ENCODE data around the gene TTC7B. TPM values are rescaled to one million over a fixed set of nuclear protein-coding genes. Genes with fewer than 3 reads are reported as not detected.
"Not testable (repeated sequence)": the region's sequence is repeated elsewhere in the genome, so short reads cannot be mapped to it uniquely, and the experiment has no call there.

TTC7B gene
- polyA plus RNA-seq, 1 donor from 2014 or later = 0.89 TPM

DNA sequence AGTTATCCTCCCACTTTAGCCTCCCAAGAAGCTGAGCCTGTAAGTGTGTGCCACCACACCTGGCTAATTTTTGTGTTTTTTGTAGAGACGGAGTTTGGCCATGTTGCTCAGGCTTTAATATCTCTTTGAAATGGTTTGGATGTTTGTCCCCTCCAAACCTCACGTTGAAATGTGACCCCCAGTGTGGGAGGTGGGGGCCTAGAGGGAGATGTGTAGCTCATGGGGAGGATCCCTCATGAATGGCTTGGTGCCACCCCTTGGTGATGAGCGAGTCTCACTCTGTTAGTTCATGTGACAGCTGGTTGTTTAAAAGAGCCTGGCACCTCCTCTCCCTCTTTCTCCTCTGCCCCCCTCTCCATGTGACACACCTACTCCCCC lies 23.6 kb upstream of the TTC7B start:
- peaks cover 0 to 6% (median 1%) of the 10 kb centered on the region in 3 donors for H3K4me1 Mint-ChIP-seq
- peaks cover 2% of the 10 kb centered on the region for H3K36me3 Mint-ChIP-seq
- no peak overlapping the region for H3K4me3 Mint-ChIP-seq
- H3K27ac Mint-ChIP-seq = no peak overlapping the region
- no peaks in the 10 kb centered on the region for H3K9me3 Mint-ChIP-seq
- H3K27me3 Mint-ChIP-seq = no peaks in the 10 kb centered on the region

DNA sequence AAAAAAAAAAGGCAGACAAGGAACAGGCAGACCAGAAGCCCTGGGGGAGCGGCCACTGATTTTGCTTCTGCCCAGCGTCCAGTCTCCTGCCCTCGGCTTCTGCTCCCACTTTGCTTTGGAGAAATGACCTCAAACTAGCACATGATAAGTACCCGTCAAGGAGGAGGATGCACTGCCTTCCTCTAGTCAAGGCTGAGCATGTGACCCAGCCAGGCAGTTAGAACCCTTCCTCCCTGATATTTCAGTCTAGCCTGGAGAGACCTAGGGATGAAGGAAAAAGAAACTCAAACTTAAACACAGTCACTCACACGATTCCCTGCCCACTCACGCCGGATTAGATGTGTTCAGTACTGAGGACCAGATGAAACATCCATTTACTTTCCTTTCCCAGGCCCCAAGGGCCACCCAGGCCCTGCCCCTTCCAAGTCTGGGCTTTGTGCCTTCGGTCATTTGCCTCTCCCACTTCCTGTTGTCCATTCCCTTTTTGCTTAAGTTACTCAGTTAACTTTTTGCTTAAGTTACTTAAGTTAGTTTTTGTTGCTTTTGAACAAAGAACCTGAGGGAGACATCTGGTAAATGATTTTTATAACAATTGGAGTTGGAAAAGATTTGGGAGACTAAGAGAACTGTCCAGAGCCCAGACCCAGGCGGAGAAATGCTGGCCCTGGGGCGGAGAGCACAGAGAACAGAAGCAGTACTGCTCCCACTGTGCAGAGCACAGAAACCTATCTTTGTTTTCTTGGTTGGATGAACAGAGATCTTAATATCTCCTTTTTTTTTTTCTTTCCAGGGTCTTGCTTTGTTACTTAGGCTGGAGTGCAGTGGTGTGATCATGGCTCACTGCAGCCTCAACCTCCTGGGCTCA lies 23.0 kb upstream of the TTC7B start:
- Mint-ChIP-seq H3K27ac (no peak overlapping the region), H3K4me1 (peaks cover 0 to 6% (median 1%) of the 10 kb centered on the region in 3 donors), H3K27me3 (no peaks in the 10 kb centered on the region), H3K36me3 (peaks cover 2% of the 10 kb centered on the region), H3K9me3 (no peaks in the 10 kb centered on the region), H3K4me3 (no peak overlapping the region)

GRCh38 chr14:90838531-90838930 lies 22.3 kb upstream of the TTC7B start:
- H3K27me3 Mint-ChIP-seq, H3K36me3 Mint-ChIP-seq, H3K4me1 Mint-ChIP-seq, H3K9me3 Mint-ChIP-seq, H3K4me3 Mint-ChIP-seq, H3K27ac Mint-ChIP-seq: not testable (repeated sequence)

- Mint-ChIP-seq H3K4me3 (no peak overlapping the region), H3K4me1 (peaks cover 0 to 6% (median 1%) of the 10 kb centered on the region in 3 donors), H3K9me3 (peaks cover 0 to 2% (median 0%) of the 10 kb centered on the region in 3 donors), H3K27me3 (no peaks in the 10 kb centered on the region), H3K36me3 (peaks cover 2% of the 10 kb centered on the region), H3K27ac (no peak overlapping the region)
Measured at GRCh38 chr14:90837355-90837754, 21.1 kb upstream of the TTC7B start.

GRCh38 chr14:90836692-90837063 lies 20.4 kb upstream of the TTC7B start:
- H3K4me3 Mint-ChIP-seq = peak overlapping the region in 1 of 4 donors; percentile 39

GRCh38 chr14:90831821-90832220 lies 15.6 kb upstream of the TTC7B start:
- Mint-ChIP-seq H3K4me1 (peaks cover 10 to 12% (median 10%) of the 10 kb centered on the region in 3 donors), H3K4me3 (peak overlapping the region in 1 of 4 donors; percentile 33), H3K27me3 (peaks cover 4% of the 10 kb centered on the region), H3K27ac (no peak overlapping the region), H3K9me3 (peaks cover 0 to 2% (median 0%) of the 10 kb centered on the region in 3 donors), H3K36me3 (no peaks in the 10 kb centered on the region)

More at GRCh38 chr14:90836692-90837063, 20.4 kb upstream of the TTC7B start:
- Mint-ChIP-seq H3K27ac (peak overlapping the region in 1 of 3 donors; percentile 16), H3K36me3 (peaks cover 2% of the 10 kb centered on the region), H3K4me1 (peaks cover 0 to 6% (median 1%) of the 10 kb centered on the region in 3 donors), H3K9me3 (peaks cover 0 to 2% (median 0%) of the 10 kb centered on the region in 3 donors), H3K27me3 (no peaks in the 10 kb centered on the region)

DNA sequence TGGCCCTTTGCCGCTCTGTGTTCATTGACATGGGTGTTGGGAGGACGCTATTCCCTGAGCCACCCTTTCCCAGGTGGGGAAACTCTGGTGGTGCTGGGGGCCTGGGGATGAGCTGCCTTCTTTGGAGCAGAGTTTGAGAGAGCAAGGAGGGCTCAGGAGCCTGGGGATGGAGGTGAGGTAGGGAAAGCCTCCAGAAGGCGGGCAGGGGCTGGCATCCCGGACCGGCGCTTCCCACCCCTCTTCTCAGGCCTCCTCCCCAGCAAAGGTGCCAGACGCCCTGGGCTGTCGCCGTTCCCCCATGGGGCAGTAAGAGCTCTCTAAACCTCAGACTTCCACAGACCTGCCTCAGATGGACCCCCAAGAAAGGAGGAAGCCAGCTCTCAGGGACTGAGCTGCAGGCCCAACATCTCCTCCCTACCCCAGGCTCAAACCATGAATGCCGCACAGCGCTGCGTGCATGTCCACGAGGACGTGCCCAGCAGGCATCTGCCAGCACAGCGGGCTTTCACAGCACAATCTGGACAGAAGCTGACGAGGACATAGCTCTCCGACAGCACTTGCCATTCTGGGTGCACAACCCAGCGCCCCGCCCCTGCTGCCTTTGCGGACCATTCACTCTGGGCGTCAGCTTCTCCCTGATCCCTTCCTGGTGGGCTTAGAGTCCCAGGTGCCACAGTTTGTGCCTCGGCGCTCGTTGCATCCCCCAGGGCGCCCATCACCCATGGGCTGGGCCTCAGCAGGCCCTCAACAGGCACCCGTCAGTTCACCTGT lies 14.9 kb upstream of the TTC7B start:
- peaks cover 4% of the 10 kb centered on the region for H3K27me3 Mint-ChIP-seq
- H3K4me3 Mint-ChIP-seq = no peak overlapping the region
- no peak overlapping the region for H3K27ac Mint-ChIP-seq
- H3K4me1 Mint-ChIP-seq = peaks cover 10% of the 10 kb centered on the region in 3 donors
- H3K36me3 Mint-ChIP-seq = no peaks in the 10 kb centered on the region
- peaks cover 0 to 2% (median 0%) of the 10 kb centered on the region in 3 donors for H3K9me3 Mint-ChIP-seq

- H3K36me3 Mint-ChIP-seq = no peaks in the 10 kb centered on the region
- H3K4me3 Mint-ChIP-seq = peak overlapping the region in 1 of 4 donors; percentile 29
- H3K4me1 Mint-ChIP-seq = peaks cover 5 to 10% (median 10%) of the 10 kb centered on the region in 3 donors
- peak overlapping the region in 1 of 3 donors; percentile 27 for H3K27ac Mint-ChIP-seq
- H3K9me3 Mint-ChIP-seq = peaks cover 0 to 2% (median 0%) of the 10 kb centered on the region in 3 donors
- H3K27me3 Mint-ChIP-seq = peaks cover 4% of the 10 kb centered on the region
Measured at GRCh38 chr14:90829677-90830076, 13.4 kb upstream of the TTC7B start.

- Mint-ChIP-seq H3K27ac (peak overlapping the region; percentile 16 to 76 (median 58)), H3K4me3 (peak overlapping the region; percentile 75 to 87 (median 84)), H3K27me3 (peaks cover 4% of the 10 kb centered on the region), H3K4me1 (peaks cover 5 to 10% (median 10%) of the 10 kb centered on the region in 3 donors), H3K9me3 (peaks cover 3 to 5% (median 4%) of the 10 kb centered on the region in 3 donors), H3K36me3 (peaks cover 3% of the 10 kb centered on the region)
Measured at GRCh38 chr14:90828642-90829487, 12.6 kb upstream of the TTC7B start.

GRCh38 chr14:90827919-90828610 lies 11.8 kb upstream of the TTC7B start:
- peaks cover 6 to 8% (median 7%) of the 10 kb centered on the region in 3 donors for H3K9me3 Mint-ChIP-seq
- H3K4me1 Mint-ChIP-seq = peaks cover 5 to 10% (median 10%) of the 10 kb centered on the region in 3 donors
- peaks cover 4% of the 10 kb centered on the region for H3K27me3 Mint-ChIP-seq
- peak overlapping the region; percentile 58 to 91 (median 76) for H3K27ac Mint-ChIP-seq
- peaks cover 3% of the 10 kb centered on the region for H3K36me3 Mint-ChIP-seq
- peak overlapping the region; percentile 75 to 87 (median 84) for H3K4me3 Mint-ChIP-seq

DNA sequence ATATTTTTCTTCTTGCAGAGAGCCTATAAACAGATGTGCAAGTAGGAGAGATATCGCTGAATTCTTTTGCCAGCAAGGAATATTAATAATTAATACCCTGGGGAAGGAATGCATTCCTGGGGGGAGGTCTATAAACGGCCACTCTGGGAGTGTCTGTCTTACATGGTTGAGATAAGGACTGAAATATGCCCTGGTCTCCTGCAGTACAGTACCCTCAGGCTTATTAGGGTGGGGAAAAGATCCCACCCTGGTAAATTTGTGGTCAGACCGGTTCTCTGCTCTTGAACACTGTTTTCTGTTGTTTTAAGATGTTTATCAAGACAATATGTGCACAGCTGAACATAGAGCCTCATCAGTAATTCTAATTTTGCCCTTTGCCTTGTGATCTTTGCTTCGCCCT lies 7.3 kb upstream of the TTC7B start:
- H3K36me3 Mint-ChIP-seq, H3K4me3 Mint-ChIP-seq, H3K4me1 Mint-ChIP-seq, H3K27me3 Mint-ChIP-seq: not testable (repeated sequence)
- peaks cover 6 to 11% (median 7%) of the 10 kb centered on the region in 3 donors for H3K9me3 Mint-ChIP-seq
- peak overlapping the region in 1 of 3 donors; percentile 7 for H3K27ac Mint-ChIP-seq

- Mint-ChIP-seq H3K36me3 (peaks cover 5% of the 10 kb centered on the region), H3K27me3 (peaks cover 4% of the 10 kb centered on the region), H3K27ac (no peak overlapping the region), H3K4me3 (no peak overlapping the region), H3K4me1 (peaks cover 0 to 6% (median 2%) of the 10 kb centered on the region in 3 donors), H3K9me3 (peaks cover 6 to 11% (median 7%) of the 10 kb centered on the region in 3 donors)
Measured at GRCh38 chr14:90820958-90821357, 4.7 kb upstream of the TTC7B start.

DNA sequence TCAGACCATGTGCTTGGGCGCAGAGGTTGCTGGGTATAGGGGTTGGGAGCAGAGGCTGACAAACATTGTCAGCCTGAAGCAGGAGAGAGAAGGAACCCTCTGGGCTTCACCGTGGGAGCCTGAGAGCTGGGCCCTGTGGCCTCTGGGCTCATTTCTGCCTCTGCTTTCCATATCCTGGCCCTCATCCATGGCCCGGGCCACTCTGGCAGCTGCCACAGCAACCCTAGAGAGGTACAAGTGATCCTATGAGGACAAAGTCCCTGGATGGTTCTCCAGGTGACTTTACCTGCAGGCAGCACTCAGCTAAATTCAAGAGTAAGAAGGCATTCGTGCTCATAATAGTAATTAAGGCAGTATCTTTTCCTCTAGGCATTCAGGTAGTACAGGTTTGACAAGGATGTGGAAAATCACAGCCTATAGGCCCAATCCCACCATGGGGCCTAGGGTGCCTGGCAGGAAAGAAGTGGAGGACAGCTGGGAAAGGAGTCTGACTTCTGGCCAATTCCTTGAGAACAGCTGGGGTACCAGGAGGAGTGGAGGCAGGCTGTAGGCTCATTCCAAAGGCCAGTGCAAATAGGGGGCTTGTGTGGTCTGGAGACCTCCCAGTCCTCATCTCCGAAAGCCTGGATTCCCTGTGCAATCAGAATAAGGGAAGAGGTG lies 3.6 kb upstream of the TTC7B start:
- peaks cover 6 to 11% (median 7%) of the 10 kb centered on the region in 3 donors for H3K9me3 Mint-ChIP-seq
- peaks cover 0 to 7% (median 5%) of the 10 kb centered on the region in 3 donors for H3K4me1 Mint-ChIP-seq
- H3K27me3 Mint-ChIP-seq = peaks cover 7% of the 10 kb centered on the region
- peaks cover 5% of the 10 kb centered on the region for H3K36me3 Mint-ChIP-seq
- peak overlapping the region in 1 of 3 donors; percentile 89 for H3K27ac Mint-ChIP-seq
- H3K4me3 Mint-ChIP-seq = peak overlapping the region in 3 of 4 donors; percentile 2 to 32 (median 23)
